MM.1S (cell line): Measurements from ENCODE around the gene SPO11.

Experiments
- CTCF ChIP-seq: fragments of 300-600 bp; sonication (generic); IDR thresholded peaks from 2 replicates; pipeline ENCODE4 v1.5.1; 2016; ENCODE audit warnings: antibody characterized with exemption, low read length, mixed read lengths
- EZH2phosphoT487 ChIP-seq: fragments of 300-600 bp; sonication (generic); IDR thresholded peaks from 2 replicates; pipeline ENCODE4 v1.6.1; 2018; ENCODE audit warnings: antibody characterized with exemption, low read length

- TF ChIP-seq CTCF = no peak
- no peak for TF ChIP-seq EZH2phosphoT487
These were observed 49.2 kb downstream of the SPO11 start for GRCh38 chr20:57378646-57379262.
